Right lobe of liver (tissue), 4 donors: Measurements from ENCODE around the gene SCYGR3.

Source experiments
- POLR2A ChIP-seq: fragments of 450-650 bp; IDR thresholded peaks from one replicate; pipeline ENCODE4 v1.6.1; 2017; ENCODE audit warnings: antibody characterized with exemption, mild to moderate bottlenecking
- TF ChIP-seq, protein P1 (sequence below), 4 donors: fragments of 200-600 bp in 3 of 4; fragments of 450-650 bp in 1 of 4; IDR thresholded peaks; one replicate each; pipeline versions ENCODE4 v1.5.1 to v1.8.0; 2016 to 2022; ENCODE audit warnings: antibody characterized with exemption in 4 of 4, mild to moderate bottlenecking in 2 of 4
- donor health status: DM: no; HTN: no; CAD: no.
- donor health status: DM: no; HTN: no; CAD: no.
- donor health status: DM: no; HTN: yes; CAD: no.

DNA sequence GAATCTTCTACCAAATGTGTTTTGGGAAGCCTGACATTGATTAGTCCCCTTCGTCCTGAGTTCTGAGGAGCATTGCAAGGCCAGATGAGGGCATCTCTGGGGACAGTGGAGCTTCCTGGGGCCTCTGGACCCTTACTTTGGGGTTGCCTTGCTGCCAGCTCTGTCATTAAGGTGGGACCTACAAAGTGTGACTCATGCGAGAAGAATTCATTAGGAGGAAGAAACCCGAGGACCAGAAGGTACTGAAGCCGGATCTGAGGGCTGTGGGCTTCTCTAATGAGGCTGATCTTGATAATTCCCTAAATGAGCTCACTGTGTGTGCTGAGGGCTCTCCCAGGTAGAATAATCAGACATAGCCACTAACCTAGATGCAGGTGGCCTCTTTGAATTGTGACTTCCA, 16.6 kb downstream of the SCYGR3 start:
- TF ChIP-seq, protein P1, sequence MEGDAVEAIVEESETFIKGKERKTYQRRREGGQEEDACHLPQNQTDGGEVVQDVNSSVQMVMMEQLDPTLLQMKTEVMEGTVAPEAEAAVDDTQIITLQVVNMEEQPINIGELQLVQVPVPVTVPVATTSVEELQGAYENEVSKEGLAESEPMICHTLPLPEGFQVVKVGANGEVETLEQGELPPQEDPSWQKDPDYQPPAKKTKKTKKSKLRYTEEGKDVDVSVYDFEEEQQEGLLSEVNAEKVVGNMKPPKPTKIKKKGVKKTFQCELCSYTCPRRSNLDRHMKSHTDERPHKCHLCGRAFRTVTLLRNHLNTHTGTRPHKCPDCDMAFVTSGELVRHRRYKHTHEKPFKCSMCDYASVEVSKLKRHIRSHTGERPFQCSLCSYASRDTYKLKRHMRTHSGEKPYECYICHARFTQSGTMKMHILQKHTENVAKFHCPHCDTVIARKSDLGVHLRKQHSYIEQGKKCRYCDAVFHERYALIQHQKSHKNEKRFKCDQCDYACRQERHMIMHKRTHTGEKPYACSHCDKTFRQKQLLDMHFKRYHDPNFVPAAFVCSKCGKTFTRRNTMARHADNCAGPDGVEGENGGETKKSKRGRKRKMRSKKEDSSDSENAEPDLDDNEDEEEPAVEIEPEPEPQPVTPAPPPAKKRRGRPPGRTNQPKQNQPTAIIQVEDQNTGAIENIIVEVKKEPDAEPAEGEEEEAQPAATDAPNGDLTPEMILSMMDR (IDR thresholded peaks at IDR 0.05), result no peak
- TF ChIP-seq POLR2A, result no peak
